Stimulated activated CD8-positive, alpha-beta memory T cell treated with anti-CD3 and anti-CD28 coated beads, Interleukin-7, amount 100 ng/mL, for 48 hours (primary cell): ENCODE results near the gene NDOR1.

Source experiments
- DNase-seq, 2 donors: peaks; one replicate each; pipeline ENCODE4 v3.0.0-alpha.2; 2020; ENCODE audit warnings: low read depth in 1 of 2; ENCODE audit errors: extremely low read depth in 1 of 2

Gene NDOR1

DNA sequence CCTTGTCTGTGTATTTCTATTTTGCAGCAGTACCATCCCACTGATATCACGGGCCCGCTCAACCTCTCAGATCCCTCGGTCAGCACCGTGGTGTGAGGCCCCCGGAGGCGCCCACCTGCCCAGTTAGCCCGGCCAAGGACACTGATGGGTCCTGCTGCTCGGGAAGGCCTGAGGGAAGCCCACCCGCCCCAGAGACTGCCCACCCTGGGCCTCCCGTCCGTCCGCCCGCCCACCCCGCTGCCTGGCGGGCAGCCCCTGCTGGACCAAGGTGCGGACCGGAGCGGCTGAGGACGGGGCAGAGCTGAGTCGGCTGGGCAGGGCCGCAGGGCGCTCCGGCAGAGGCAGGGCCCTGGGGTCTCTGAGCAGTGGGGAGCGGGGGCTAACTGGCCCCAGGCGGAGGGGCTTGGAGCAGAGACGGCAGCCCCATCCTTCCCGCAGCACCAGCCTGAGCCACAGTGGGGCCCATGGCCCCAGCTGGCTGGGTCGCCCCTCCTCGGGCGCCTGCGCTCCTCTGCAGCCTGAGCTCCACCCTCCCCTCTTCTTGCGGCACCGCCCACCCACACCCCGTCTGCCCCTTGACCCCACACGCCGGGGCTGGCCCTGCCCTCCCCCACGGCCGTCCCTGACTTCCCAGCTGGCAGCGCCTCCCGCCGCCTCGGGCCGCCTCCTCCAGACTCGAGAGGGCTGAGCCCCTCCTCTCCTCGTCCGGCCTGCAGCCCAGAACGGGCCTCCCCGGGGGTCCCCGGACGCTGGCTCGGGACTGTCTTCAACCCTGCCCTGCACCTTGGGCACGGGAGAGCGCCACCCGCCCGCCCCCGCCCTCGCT, 37.5 kb upstream of the NDOR1 start:
- no peak for DNase-seq

DNA sequence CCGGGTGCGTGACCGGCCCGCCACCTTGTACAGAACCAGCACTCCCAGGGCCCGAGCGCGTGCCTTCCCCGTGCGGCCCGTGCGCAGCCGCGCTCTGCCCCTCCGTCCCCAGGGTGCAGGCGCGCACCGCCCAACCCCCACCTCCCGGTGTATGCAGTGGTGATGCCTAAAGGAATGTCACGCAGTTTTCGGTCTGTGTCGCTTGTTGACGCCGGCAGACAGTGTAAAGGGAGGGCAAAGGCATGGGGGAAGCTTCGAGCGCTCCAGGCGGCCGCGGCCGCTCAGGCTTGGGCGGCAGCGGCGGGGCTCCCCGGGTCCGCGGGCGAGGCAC, 37.0 kb upstream of the NDOR1 start:
- no peak for DNase-seq

DNA sequence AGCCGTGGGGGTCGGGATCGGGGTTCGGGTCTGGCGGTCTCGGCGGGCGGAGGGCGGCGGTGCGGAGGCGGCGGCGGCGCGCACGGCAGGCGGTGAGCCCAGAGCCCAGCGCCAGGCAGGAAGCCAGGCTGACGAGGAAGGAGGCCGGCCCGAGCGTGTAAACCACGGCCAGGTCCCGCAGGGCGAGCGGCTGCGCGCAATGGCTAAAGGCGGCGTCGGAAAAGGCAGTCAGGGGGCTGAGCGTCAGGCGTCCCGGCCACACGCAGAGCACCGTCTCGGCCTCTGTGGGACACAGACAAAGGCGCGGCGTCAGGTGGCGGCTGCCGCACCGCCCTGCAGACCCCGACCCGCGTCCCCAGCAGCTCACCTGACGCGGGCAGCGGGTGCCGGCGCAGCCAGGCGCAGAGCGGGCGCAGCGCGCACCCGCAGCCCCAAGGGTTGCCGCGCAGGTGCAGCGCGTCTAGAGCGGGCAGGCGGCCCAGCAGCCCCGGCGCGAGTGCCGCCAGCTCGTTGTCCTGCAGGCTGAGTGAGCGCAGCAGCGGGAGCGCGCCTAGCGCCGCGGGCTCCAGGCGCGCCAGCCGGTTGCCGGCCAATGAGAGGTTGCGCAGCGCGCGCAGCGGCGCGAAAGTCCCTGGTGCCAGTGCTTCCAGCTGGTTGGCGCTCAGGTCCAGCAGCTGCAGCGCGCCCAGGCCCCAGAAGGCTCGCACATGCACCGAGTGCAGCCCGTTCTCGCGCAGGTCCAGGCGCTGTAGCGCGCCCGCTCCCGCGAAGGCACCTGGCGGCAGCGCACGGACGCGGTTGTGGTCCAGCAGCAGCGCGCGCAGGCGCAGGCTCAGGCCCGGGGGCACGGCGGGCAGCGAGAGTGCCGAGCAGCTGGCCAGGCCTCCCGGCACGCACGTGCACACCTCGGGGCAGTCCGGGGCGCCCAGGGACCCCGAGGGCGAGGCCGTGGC, 36.3 kb upstream of the NDOR1 start:
- DNase-seq = no peak

DNA sequence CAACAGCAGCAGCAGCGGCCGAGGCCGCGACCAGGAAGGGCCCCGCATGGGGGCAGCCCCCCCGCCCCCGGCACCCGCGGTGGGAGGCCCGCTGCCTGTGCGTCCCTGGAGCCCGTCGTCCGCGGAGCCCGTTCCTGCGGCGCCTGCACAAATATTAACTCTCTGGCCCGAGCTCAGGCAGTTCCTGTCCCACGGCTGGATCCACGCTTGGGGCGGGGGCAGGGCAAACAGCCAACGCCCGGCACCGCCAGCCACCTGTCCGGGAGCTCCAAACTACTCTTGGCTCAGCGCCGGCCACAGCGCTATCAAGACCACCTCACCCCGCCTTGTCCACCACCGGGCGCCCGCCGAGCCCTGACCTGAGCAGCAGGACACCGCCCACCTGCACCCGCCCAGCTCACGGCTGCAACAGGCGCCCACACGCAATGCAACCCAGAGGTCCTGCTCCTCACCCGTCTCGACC, 35.6 kb upstream of the NDOR1 start, which contains the start of gene LRRC26:
Gene LRRC26 (minus strand): TSS at position 156 of the 463 bp plus-strand sequence. CDS start 108 bp downstream, at position 48.
- no peak for DNase-seq

DNA sequence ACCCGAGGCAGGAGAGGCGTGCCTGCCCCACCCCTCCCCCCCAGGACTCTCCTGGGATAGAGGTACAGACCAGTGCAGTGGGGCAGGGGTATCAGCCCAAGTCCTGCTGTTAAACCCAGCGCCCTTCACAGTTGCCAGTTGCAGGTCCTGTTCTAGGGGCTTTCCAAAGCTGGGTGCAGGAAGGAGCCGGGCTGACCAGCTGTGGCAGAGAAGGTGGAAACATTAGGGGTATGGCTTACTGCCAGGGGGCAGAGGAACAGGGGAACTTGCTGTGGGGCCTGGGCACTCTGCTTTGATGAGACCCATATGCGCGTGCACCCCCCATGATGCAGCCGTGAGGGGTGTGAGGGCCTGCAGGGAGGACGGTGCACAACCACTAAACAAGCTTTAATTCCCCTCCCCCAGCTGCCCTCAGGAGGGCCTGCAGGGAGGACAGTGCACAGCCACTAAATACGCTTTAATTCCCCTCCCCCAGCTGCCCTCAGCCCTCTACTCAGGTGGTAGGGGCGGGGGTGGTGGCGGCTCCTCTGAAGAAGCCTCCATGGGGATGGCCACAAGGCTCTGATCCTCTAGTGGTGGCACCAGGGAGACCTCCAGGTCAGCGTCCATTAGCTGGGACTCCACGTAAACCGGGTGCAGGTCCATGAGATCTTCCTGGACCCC, 34.9 kb upstream of the NDOR1 start:
- DNase-seq = no peak

DNA sequence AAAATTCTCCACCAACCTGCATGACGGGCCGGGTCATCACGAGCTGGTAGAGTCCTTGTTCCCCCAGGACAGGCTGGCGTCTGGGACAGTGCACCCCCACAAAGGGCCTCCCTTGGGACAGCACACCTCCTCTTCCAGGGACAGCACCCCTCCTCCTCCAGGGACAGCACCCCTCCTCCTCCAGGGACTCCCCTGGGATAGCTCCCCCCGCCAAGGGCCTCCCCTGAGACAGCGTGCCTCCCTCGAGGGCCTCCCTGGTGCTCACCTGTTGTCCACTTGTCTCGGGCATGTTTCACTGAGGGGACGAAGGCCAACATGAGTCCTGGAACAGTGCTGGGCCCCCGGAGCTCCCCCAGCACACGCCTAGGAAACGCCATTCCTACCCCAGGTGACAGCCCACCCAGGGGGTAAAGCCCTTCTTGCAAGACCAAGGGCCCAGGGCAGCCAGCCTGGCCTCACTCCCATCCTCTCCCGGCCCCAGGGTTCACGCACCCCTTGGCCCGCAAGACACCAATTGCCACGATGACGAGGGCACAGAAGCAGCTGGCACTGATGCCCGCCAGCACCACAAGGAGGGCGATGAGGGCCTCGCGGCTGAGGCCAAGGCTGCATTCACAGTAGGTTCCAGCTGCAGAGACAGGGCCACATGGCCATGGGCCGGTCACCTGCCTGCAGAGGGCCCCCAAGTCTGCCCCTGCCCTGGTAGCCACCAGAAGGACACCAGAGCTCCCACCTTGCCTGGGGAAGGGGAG, 34.2 kb upstream of the NDOR1 start:
- no peak for DNase-seq

DNA sequence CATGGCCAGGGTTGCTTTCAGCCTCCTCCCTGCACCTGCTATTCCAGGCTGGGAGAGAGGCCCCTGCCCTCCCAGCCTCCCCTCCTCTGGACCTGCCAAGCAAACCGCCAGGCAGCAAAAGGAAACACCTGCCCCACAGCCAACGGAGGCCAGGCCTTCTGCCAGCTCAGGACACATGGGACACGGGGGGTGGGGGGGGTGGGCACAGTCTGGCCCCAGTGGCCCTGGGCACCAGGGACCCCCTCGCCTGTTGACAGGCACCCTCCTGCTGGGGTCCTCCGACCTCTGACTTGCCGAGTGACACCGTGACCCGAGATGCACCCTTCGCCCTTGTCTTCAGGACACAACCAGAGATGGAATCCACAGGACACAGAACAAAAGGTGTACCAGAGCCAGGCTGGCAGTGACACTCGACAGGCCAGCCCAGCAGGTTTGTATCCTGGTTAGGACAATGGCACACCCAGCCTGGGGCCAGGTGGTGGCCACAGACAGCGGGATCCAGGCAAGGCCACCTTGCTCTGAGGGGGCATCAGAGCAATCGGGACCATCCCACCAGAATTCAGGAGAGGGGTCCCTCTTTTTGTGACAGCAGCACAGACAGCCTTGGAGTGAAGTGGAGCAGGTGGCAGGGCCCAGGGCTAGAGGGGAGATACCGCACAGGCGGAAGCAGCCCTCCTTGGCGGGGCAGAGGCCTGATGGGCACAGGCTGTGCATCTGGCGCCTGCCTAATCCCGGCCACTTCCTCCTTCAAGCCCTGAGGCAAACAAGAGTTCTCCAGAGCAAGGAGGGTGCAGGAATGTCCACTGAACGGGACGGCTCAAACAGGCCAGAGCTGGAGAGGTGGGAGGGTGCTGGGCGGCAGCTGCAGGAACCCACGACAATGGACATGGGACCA, 32.4 kb upstream of the NDOR1 start:
- no peak for DNase-seq

DNA sequence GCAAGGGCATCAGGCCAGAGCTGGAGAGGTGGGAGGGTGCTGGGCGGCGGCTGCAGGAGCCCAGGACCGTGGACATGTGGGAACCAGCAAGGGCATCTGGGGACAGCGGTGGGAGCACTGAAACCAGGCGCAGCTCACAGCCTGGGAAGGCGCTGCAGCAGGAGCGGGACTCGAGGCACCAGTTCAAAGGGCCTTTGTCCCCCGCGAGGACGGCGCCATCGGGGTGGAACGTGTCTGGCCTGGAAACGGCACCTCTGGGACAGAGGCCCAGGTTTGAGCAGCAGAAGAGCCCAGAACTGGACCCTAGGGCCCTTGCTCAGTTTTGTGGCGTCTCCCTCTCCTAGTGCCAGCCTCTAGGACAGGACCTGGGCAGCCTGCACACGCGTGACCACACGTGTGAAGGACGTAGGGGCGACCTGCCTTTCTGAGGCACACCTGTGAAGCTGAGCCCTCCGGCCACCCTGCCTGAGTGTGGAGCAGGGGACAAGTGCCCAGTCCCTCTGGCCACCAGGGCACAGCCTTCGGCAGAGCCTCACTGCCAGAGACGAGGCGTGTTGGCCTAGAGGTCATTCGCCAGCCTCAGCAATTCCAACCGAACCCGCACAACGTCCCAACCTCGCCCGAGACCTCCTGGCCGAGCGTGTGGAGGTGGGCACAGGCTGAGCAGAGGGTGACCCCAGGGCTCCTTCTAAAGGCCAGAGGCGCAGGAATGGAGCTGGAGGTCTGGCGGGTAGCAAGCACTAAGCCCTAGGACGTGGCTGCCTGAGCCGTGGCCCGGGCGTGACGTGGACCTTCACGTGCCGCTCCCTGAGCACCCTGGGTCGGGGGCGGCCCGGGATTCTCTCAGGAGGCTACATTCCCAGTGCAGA, 31.5 kb upstream of the NDOR1 start:
- no peak for DNase-seq

DNA sequence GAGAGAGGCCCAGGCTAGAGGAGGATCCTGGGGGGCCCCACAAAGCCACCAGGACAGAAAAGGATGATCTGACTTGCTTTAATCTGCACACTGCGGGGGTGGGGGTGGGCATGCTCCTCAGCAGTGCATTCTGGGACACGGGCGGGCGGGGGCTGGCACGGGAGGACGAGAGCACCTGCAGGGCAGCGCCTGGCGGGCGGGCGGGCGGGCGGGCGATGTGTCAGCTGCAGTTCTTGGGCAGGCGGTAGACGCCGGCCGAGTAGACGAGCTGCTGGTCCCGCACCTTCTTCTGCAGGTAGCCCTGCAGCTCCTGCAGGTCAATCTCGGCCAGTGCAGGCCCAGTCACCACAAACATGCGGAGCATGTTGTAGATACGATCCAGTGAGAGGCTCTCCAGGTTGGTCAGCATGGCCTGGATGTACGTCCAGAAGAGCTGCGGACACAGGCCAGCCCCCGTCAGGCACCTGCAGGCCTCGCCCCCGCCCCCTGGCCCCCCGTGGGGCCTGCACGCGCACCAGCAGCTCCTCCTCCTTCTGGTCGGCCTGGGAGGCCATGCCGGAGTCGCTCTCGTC, 30.7 kb upstream of the NDOR1 start:
- DNase-seq = peak in 1 of 2 donors; percentile 13

DNA sequence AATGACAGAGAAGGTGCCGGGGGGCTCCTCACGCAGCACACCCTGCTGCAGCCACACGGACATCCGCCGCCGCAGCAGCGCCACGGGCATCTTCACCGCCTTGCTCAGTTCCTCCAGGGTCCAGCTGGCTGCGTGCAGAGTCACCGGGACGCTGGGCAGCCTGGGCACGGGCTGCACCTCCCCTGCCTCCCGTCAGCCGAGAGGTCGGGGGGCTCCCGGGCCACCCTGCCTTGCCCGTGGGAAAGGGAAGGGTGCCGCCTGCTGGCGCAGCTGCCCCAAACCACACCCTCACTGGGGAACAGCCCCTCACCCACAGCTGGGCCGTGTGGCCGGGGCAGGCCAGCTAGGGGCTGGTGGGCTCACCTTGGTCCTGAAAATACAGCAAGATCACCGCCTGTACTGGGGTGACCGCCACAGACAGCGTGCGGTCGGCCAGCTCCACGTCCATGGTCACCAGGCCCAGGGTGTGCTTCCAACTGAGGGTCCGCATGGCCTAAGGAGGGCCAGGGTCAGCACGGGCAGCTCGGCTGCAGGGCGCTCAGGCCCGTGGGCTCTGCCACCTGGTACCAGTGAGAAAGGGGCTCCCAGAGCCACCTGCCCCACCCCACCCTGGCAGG, 30.0 kb upstream of the NDOR1 start:
- no peak for DNase-seq

DNA sequence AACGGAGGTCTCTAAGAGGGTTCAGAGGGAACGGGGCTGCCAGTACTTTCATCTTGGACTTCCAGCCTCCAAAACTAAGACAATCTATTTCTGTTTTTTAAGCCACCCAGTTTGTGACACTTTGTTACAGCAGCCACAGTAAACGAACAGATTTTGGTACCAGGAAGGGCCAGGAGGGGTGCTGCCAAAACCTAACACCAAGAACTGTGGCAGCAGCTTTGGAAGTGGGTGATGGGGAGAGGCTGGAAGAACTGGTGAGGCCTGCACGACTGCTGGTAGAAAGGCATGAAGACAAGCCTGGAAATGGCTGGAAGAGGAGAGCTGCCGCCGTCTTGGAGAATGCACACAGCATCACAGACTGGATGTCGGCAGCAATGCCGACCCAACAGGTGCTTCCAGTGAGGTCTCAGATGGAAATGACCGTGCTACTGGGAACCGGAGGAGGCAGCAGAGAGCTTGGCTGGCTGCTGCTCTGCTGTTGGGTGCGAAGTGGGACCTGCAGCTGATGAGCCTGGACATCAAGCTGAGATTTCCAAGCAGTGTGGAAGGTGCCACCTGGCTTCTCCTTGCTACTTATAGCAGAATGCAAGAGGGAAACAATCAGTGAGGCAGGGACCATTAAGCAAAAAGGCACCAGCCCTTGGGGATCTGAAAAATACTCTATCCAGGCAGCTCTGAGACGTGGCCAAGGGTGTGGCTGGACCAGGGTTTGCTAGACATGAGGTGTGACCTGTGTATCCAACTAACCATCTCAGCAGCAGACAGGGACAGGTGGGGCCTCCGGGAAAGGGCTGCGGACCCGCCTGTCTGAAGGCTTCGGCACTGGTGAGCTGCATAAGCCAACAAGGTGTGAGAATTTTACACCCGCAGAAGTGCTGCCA, 29.0 kb upstream of the NDOR1 start:
- DNase-seq = no peak

DNA sequence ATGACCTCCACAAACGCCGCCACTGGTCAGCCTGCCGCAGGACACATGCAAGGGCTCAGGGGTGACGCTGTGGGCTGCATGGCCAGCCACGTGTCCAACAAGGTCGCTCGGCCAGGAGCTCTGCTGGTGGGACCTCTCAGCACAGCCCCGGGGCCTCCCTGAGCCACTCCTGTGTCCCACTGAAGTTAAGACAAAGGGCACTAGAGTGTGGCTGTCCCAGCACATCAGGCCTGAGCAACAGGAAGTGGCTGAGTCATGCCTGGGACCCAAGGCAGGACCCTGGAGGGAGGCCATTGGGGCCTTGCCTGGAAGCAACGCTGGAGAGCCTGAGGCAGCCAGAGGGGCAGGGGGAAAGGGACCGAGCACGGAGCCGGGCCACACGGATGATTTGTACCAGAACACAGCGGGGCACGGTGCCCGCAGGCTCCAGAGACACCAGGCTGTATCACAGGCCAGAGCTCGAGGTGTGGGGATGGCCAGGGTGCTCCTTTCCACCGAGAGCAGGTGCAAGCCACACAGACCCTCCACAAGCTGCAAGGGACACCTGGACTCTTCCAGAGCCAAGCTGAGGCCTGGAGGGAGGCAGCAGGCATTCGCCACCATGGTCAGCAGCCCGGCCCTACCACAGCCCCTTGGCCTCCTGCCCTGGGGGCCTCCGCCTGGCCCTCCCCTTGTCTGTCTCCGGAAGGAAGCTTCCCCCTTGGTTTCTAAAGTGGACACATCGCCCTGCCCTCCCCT, 27.1 kb upstream of the NDOR1 start:
- no peak for DNase-seq

DNA sequence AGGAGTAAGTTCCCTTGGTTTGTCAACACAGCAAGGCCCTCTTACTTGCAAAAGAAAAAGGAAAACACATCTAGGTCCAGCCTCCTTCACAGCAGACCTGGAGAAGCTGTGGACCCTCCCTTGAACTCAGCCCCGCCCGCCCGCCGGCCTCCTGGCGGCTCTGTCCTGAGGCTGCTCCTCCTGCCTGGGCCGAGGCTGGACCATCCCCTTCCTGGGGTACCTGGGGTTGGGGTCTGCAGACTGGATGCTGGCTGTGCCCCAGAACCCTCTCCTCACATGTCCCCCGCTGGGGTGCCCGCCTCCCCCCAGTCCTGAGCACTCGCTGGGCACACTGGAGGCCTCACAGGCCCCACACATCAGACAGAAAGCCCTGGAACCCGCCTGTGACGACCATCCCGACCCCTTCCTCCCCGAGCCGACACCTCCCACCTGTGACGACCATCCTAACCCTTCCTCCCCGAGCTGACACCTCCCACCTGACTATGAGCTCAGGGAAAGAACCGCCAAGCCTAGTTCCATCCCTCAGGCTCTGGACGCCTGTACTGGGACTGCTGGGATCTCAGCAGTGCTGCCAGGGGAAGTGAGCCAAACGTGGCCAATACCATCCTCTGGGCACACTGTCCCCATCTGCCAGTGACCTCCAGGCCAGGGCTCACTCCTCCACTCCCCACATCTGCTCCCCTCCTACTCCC, 26.4 kb upstream of the NDOR1 start:
- DNase-seq = no peak

DNA sequence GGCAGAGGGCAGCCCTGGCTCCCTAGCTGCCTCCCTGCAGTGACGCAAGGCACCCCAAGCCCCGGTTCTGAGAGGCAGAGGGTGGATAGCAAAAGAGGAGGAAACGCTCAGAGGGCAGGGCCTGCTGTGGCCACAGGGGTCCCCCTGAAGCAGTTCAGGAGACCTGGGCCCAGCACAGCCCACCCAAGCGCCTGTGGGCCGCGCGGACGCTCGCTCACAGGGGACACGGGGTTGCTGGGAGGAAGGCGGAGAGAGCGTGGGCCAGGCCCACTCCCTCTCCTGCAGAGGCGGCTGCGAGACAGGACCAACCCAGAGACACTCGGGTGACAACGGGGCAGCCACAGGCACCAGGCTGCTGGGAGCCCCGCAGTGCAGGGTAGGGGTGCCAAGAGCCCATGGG, 25.7 kb upstream of the NDOR1 start:
- no peak for DNase-seq

DNA sequence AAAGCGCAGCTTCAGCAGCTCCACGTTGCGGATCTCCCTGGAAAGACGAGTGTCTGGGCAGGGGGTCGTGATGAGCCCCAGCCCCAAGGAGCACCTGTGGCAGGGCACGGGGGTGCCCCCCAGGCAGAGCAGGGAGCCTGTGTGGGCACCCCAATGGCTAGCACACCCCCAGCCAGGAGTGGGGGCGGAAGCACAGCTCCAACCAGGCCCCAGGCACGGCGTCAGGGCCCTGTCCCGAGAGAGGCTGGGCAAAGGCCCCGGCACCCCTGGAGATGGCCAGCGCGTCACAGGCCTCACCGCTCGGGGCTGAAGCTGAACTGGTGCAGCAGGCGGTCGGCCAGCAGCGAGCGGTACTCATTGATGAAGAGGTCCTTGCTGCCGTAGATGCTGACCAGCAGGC, 25.0 kb upstream of the NDOR1 start:
- DNase-seq = no peak

DNA sequence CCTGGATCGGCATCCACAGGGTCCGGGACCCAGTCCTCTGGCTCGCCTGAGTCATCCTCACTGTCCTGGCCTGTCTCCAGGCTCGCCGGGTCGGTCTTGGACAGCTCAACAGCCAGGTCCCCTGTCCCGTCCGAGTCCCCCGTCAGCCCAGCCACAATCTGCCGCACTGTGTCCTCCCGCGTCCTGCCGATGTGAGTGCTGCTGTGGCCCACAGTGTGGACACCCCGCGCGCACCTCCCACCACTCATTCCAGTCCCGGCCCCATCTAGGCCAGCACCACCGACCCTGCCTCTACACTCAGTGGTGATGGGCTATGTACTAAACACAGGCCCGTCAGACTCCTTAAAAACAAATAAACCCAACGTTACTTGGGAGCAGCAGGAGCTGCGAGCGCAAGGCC, 23.8 kb upstream of the NDOR1 start:
- DNase-seq = no peak
